Naive B cell (primary cell): Measurements from ENCODE around the gene SLITRK4. TPM values are rescaled to one million over a fixed set of nuclear protein-coding genes. Genes with fewer than 3 reads are reported as not detected.

Source experiments
- ATAC-seq, 2 donors: fragments of 150-1000 bp; cut with Tn5 transposase; 2 replicates each; pipeline ENCODE4 v1.10.0; 2021; ENCODE audit warnings: low read depth in 2 of 2, mild to moderate bottlenecking in 2 of 2, moderate library complexity in 2 of 2
- DNase-seq: peaks from one replicate; pipeline ENCODE4 v3.0.0; 2022
- H3K27ac Mint-ChIP-seq, 6 donors: one replicate each; pipeline ENCODE4 v1.8.0; 2020 to 2022; ENCODE audit warnings: mild to moderate bottlenecking in 6 of 6, mixed read lengths in 6 of 6, moderate library complexity in 5 of 6, inconsistent platforms in 2 of 6
- H3K27me3 Mint-ChIP-seq, 3 donors: one replicate each; pipeline ENCODE4 v1.8.0; 2021 to 2022; ENCODE audit warnings: mixed read lengths in 3 of 3, mild to moderate bottlenecking in 1 of 3
- H3K36me3 Mint-ChIP-seq, 2 donors: one replicate each; pipeline ENCODE4 v1.8.0; 2020 to 2022; ENCODE audit warnings: mixed read lengths in 2 of 2, inconsistent platforms in 1 of 2, mild to moderate bottlenecking in 1 of 2
- H3K4me1 Mint-ChIP-seq, 3 donors: one replicate each; pipeline ENCODE4 v1.8.0; 2020 to 2022; ENCODE audit warnings: mixed read lengths in 3 of 3, inconsistent platforms in 1 of 3, mild to moderate bottlenecking in 1 of 3, moderate library complexity in 1 of 3
- H3K4me3 Mint-ChIP-seq, 8 donors: one replicate each; pipeline ENCODE4 v1.8.0; 2020 to 2022; ENCODE audit warnings: mild to moderate bottlenecking in 8 of 8, mixed read lengths in 8 of 8, moderate library complexity in 8 of 8, inconsistent platforms in 2 of 8
- H3K9me3 Mint-ChIP-seq, 7 donors: one replicate each; pipeline ENCODE4 v1.8.0; 2020 to 2022; ENCODE audit warnings: mixed read lengths in 7 of 7, mild to moderate bottlenecking in 5 of 7, inconsistent platforms in 2 of 7, moderate library complexity in 1 of 7
- polyA plus RNA-seq, 6 donors: library from polyadenylated mRNA; unstranded; fragments of 300-500 nt; fragmentation: Illumina TruSeq; gene quantifications; one replicate each; pipeline ENCODE4 v1.2.3, GENCODE V29; 2021; ENCODE audit warnings: low read depth in 6 of 6

The SLITRK4 gene
- not detected for polyA plus RNA-seq

GRCh38 chrX:143635915-143636314, at the start of gene SLITRK4:
Gene SLITRK4, minus strand, starts transcription at chrX:143636101. Its CDS starts 4,993 bp downstream, at chrX:143631108.
- Mint-ChIP-seq H3K4me1 (peaks cover 5 to 10% (median 7%) of the 10 kb centered on the region in 3 donors), H3K9me3 (peaks cover 0 to 14% (median 8%) of the 10 kb centered on the region in 7 donors), H3K36me3 (peaks cover 0 to 15% of the 10 kb centered on the region in 2 donors), H3K27ac (no peak within 1 kb of the TSS), H3K27me3 (peaks cover 5 to 41% (median 33%) of the 10 kb centered on the region in 3 donors), H3K4me3 (no peak within 1 kb of the TSS)
- no peak for DNase-seq
- no peak for ATAC-seq

GRCh38 chrX:143683486-143683885, 47.6 kb upstream of the SLITRK4 start:
- no peaks in the 10 kb centered on the region for H3K36me3 Mint-ChIP-seq
- no peaks in the 10 kb centered on the region for H3K27me3 Mint-ChIP-seq
- peaks cover 0 to 9% (median 4%) of the 10 kb centered on the region in 7 donors for H3K9me3 Mint-ChIP-seq
- no peak overlapping the region for H3K27ac Mint-ChIP-seq
- no peak overlapping the region for H3K4me3 Mint-ChIP-seq
- DNase-seq (no peak), ATAC-seq (no peak)
- H3K4me1 Mint-ChIP-seq = no peaks in the 10 kb centered on the region

GRCh38 chrX:143674926-143675325, 39.0 kb upstream of the SLITRK4 start:
- Mint-ChIP-seq H3K27ac (no peak overlapping the region), H3K36me3 (no peaks in the 10 kb centered on the region), H3K4me1 (no peaks in the 10 kb centered on the region), H3K27me3 (no peaks in the 10 kb centered on the region), H3K4me3 (no peak overlapping the region), H3K9me3 (peaks cover 0 to 9% (median 5%) of the 10 kb centered on the region in 7 donors)
- ATAC-seq (no peak), DNase-seq (no peak)

GRCh38 chrX:143669395-143669794, 33.5 kb upstream of the SLITRK4 start:
- Mint-ChIP-seq H3K27me3 (no peaks in the 10 kb centered on the region), H3K4me1 (no peaks in the 10 kb centered on the region), H3K27ac (no peak overlapping the region), H3K36me3 (no peaks in the 10 kb centered on the region), H3K9me3 (peaks cover 0 to 5% (median 4%) of the 10 kb centered on the region in 7 donors), H3K4me3 (no peak overlapping the region)
- no peak for DNase-seq
- no peak for ATAC-seq

GRCh38 chrX:143664302-143664701, 28.4 kb upstream of the SLITRK4 start:
- Mint-ChIP-seq H3K9me3 (peaks cover 0 to 4% (median 0%) of the 10 kb centered on the region in 7 donors), H3K4me3 (no peak overlapping the region), H3K4me1 (no peaks in the 10 kb centered on the region), H3K36me3 (no peaks in the 10 kb centered on the region), H3K27me3 (no peaks in the 10 kb centered on the region), H3K27ac (no peak overlapping the region)
- DNase-seq = no peak
- no peak for ATAC-seq

- Mint-ChIP-seq H3K4me3 (no peak overlapping the region), H3K27me3 (no peaks in the 10 kb centered on the region), H3K36me3 (no peaks in the 10 kb centered on the region), H3K27ac (no peak overlapping the region), H3K4me1 (no peaks in the 10 kb centered on the region), H3K9me3 (peaks cover 0 to 4% (median 0%) of the 10 kb centered on the region in 7 donors)
- DNase-seq = no peak
- ATAC-seq = no peak
These were observed 27.9 kb upstream of the SLITRK4 start for GRCh38 chrX:143663755-143664154.

GRCh38 chrX:143661286-143661685, 25.4 kb upstream of the SLITRK4 start:
- Mint-ChIP-seq H3K27ac (no peak overlapping the region), H3K36me3 (no peaks in the 10 kb centered on the region), H3K4me3 (no peak overlapping the region), H3K27me3 (no peaks in the 10 kb centered on the region), H3K4me1 (no peaks in the 10 kb centered on the region), H3K9me3 (peaks cover 0 to 4% (median 0%) of the 10 kb centered on the region in 7 donors)
- ATAC-seq (no peak), DNase-seq (no peak)

- H3K4me3 Mint-ChIP-seq = no peak overlapping the region
- no peak overlapping the region for H3K27ac Mint-ChIP-seq
- no peak for ATAC-seq
- peaks cover 0 to 4% (median 0%) of the 10 kb centered on the region in 7 donors for H3K9me3 Mint-ChIP-seq
- H3K27me3 Mint-ChIP-seq = no peaks in the 10 kb centered on the region
- no peaks in the 10 kb centered on the region for H3K36me3 Mint-ChIP-seq
- no peaks in the 10 kb centered on the region for H3K4me1 Mint-ChIP-seq
- DNase-seq = no peak
These were observed 12.8 kb upstream of the SLITRK4 start for GRCh38 chrX:143648705-143649104.

- DNase-seq (no peak), ATAC-seq (no peak)
- Mint-ChIP-seq H3K9me3 (peaks cover 0 to 2% (median 0%) of the 10 kb centered on the region in 7 donors), H3K4me1 (no peaks in the 10 kb centered on the region), H3K4me3 (no peak overlapping the region), H3K27me3 (no peaks in the 10 kb centered on the region), H3K27ac (no peak overlapping the region), H3K36me3 (no peaks in the 10 kb centered on the region)
These were observed 6.5 kb upstream of the SLITRK4 start for GRCh38 chrX:143642426-143642825.

- no peak for DNase-seq
- peaks cover 0 to 15% of the 10 kb centered on the region in 2 donors for H3K36me3 Mint-ChIP-seq
These were observed 930 bp upstream of the SLITRK4 start for GRCh38 chrX:143636831-143637230.

GRCh38 chrX:143634663-143635455, 1.0 kb downstream of the SLITRK4 start:
- Mint-ChIP-seq H3K27ac (no peak overlapping the region), H3K4me1 (peaks cover 5 to 10% (median 7%) of the 10 kb centered on the region in 3 donors), H3K9me3 (peaks cover 0 to 14% (median 8%) of the 10 kb centered on the region in 7 donors), H3K4me3 (peak overlapping the region in 1 of 8 donors; percentile 45), H3K36me3 (peaks cover 0 to 15% of the 10 kb centered on the region in 2 donors), H3K27me3 (peaks cover 5 to 41% (median 33%) of the 10 kb centered on the region in 3 donors)
- ATAC-seq (no peak), DNase-seq (no peak)

More at GRCh38 chrX:143636831-143637230, 930 bp upstream of the SLITRK4 start:
- H3K4me3 Mint-ChIP-seq = no peak overlapping the region
- peaks cover 0 to 14% (median 8%) of the 10 kb centered on the region in 7 donors for H3K9me3 Mint-ChIP-seq
- no peak overlapping the region for H3K27ac Mint-ChIP-seq
- H3K27me3 Mint-ChIP-seq = peaks cover 5 to 38% (median 32%) of the 10 kb centered on the region in 3 donors
- H3K4me1 Mint-ChIP-seq = peaks cover 5 to 10% (median 7%) of the 10 kb centered on the region in 3 donors
- ATAC-seq = no peak

GRCh38 chrX:143634309-143634662, 1.6 kb downstream of the SLITRK4 start:
- Mint-ChIP-seq H3K4me3 (no peak overlapping the region), H3K36me3 (peaks cover 0 to 15% of the 10 kb centered on the region in 2 donors), H3K27me3 (peaks cover 5 to 41% (median 33%) of the 10 kb centered on the region in 3 donors), H3K9me3 (peaks cover 0 to 14% (median 8%) of the 10 kb centered on the region in 7 donors), H3K27ac (no peak overlapping the region), H3K4me1 (peaks cover 5 to 10% (median 7%) of the 10 kb centered on the region in 3 donors)
- DNase-seq (no peak), ATAC-seq (no peak)

GRCh38 chrX:143633461-143634308, 2.2 kb downstream of the SLITRK4 start:
- no peak overlapping the region for H3K4me3 Mint-ChIP-seq
- ATAC-seq (no peak), DNase-seq (no peak)
- peaks cover 5 to 10% (median 7%) of the 10 kb centered on the region in 3 donors for H3K4me1 Mint-ChIP-seq
- H3K36me3 Mint-ChIP-seq = peaks cover 0 to 15% of the 10 kb centered on the region in 2 donors
- no peak overlapping the region for H3K27ac Mint-ChIP-seq
- H3K9me3 Mint-ChIP-seq = peaks cover 0 to 14% (median 8%) of the 10 kb centered on the region in 7 donors
- H3K27me3 Mint-ChIP-seq = peaks cover 5 to 41% (median 33%) of the 10 kb centered on the region in 3 donors
